Measurements from ENCODE around the gene ZNF281. TPM values are rescaled to one million over a fixed set of nuclear protein-coding genes. Genes with fewer than 3 reads are reported as not detected.
"Not testable (repeated sequence)": the region's sequence is repeated elsewhere in the genome, so short reads cannot be mapped to it uniquely, and the experiment has no call there.

Gene ZNF281
- total RNA-seq, 2 donors from 2014 or later = 29.8 to 31.3 TPM

GRCh38 chr1:200438911-200439310 is 29.1 kb upstream of the ZNF281 start:
- no peaks in the 10 kb centered on the region for H3K36me3 Mint-ChIP-seq
- H3K4me3 Mint-ChIP-seq = no peak overlapping the region
- ATAC-seq (no peak), DNase-seq (ENCODE audit: low spot score) (no peak)
- no peaks in the 10 kb centered on the region for H3K9me3 Mint-ChIP-seq
- no peaks in the 10 kb centered on the region for H3K27me3 Mint-ChIP-seq
- no peak overlapping the region for H3K27ac Mint-ChIP-seq
- peaks cover 8 to 9% of the 10 kb centered on the region in 2 donors for H3K4me1 Mint-ChIP-seq (ENCODE audit: low read depth in 2 of 2)

GRCh38 chr1:200438413-200438812 is 28.6 kb upstream of the ZNF281 start:
- H3K27me3 Mint-ChIP-seq; H3K36me3 Mint-ChIP-seq; ATAC-seq; DNase-seq (ENCODE audit: low spot score); H3K9me3 Mint-ChIP-seq; H3K27ac Mint-ChIP-seq; H3K4me1 Mint-ChIP-seq (ENCODE audit: low read depth in 2 of 2): not testable (repeated sequence)
- peak overlapping the region; percentile 81 for H3K4me3 Mint-ChIP-seq

DNA sequence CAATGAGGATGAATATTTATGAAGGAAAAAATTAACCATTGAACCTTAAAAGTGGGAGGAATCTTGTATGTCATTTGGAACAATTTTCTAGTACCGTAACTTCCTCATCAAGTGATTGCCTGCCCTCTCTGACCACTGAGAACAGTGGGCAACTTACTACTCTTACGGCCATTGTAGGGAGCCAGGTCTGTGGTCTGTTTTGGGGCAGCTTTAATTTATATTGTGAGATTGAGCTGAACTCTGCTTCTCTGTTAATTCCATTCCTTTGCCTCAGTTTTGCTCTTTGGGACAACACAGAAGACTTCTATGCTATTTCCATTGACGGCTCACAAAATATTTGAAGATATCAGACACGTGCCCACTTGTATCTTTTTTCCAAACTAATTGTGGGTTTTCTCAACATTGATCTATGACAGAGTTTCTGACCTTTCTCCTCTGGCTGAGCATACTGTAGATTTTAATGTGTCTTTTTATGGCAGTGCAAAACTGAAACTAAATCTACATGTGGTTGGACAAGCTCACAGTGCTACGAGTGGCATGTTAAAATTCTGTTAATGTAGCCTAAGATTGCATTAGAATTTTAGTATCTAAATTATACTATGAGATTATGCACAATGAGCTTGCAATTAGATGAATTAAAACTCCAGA is 27.8 kb upstream of the ZNF281 start:
- DNase-seq (ENCODE audit: low spot score) = no peak
- H3K27me3 Mint-ChIP-seq = no peaks in the 10 kb centered on the region
- peak in 1 of 2 donors; percentile 70 for ATAC-seq
- H3K36me3 Mint-ChIP-seq = no peaks in the 10 kb centered on the region
- peak overlapping the region; percentile 81 for H3K4me3 Mint-ChIP-seq
- peaks cover 11 to 12% of the 10 kb centered on the region in 2 donors for H3K4me1 Mint-ChIP-seq (ENCODE audit: low read depth in 2 of 2)
- no peaks in the 10 kb centered on the region for H3K9me3 Mint-ChIP-seq
- peak overlapping the region; percentile 66 to 75 for H3K27ac Mint-ChIP-seq

GRCh38 chr1:200437088-200437487 is 27.3 kb upstream of the ZNF281 start:
- H3K27me3 Mint-ChIP-seq = no peaks in the 10 kb centered on the region
- DNase-seq (ENCODE audit: low spot score) (no peak), ATAC-seq (no peak)
- no peaks in the 10 kb centered on the region for H3K36me3 Mint-ChIP-seq
- H3K9me3 Mint-ChIP-seq = no peaks in the 10 kb centered on the region
- H3K4me1 Mint-ChIP-seq (ENCODE audit: low read depth in 2 of 2) = peaks cover 13 to 14% of the 10 kb centered on the region in 2 donors
- H3K4me3 Mint-ChIP-seq = peak overlapping the region; percentile 81
- H3K27ac Mint-ChIP-seq = peak overlapping the region in 1 of 2 donors; percentile 66

GRCh38 chr1:200436436-200436835 is 26.6 kb upstream of the ZNF281 start:
- Mint-ChIP-seq H3K9me3 (no peaks in the 10 kb centered on the region), H3K4me3 (no peak overlapping the region), H3K27ac (no peak overlapping the region), H3K27me3 (no peaks in the 10 kb centered on the region), H3K36me3 (no peaks in the 10 kb centered on the region), H3K4me1 (ENCODE audit: low read depth in 2 of 2) (peaks cover 11 to 14% of the 10 kb centered on the region in 2 donors)
- DNase-seq (ENCODE audit: low spot score) (no peak), ATAC-seq (no peak)

DNA sequence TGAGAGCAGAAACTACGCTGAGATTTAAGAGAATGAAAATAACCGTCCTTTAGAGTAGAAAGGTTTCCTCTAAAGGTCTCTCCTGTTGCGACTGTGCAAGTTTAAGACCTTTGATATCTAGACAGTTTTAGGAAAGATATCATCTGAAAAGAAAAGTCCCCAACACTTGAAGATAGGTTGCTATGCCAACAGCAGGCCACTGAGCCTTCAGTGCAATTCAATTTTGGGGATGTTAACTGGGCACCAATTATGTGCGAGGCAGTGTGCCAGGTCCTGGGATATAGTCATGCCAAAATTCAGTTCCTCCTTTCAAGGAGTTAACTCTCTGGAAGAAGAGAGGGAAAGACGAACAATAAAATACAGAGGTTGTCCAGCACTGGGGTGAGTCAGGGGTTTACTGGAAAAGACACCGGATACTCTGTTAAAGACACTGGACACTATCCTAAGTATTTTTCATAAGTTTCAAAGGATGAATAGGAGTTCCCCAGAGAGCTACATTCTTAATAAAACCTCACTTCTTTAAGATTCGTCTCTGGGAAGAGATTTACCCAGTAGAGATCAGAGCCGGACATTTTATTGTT is 25.5 kb upstream of the ZNF281 start:
- Mint-ChIP-seq H3K27me3 (no peaks in the 10 kb centered on the region), H3K36me3 (no peaks in the 10 kb centered on the region), H3K27ac (no peak overlapping the region), H3K9me3 (no peaks in the 10 kb centered on the region), H3K4me3 (no peak overlapping the region), H3K4me1 (ENCODE audit: low read depth in 2 of 2) (peaks cover 9 to 14% of the 10 kb centered on the region in 2 donors)
- ATAC-seq = no peak
- no peak for DNase-seq (ENCODE audit: low spot score)

- Mint-ChIP-seq H3K4me3 (no peak overlapping the region), H3K27ac (peak overlapping the region in 1 of 2 donors; percentile 38), H3K4me1 (ENCODE audit: low read depth in 2 of 2) (peaks cover 9 to 14% of the 10 kb centered on the region in 2 donors), H3K36me3 (no peaks in the 10 kb centered on the region), H3K9me3 (no peaks in the 10 kb centered on the region), H3K27me3 (no peaks in the 10 kb centered on the region)
- DNase-seq (ENCODE audit: low spot score) (no peak), ATAC-seq (no peak)
Measured at GRCh38 chr1:200433586-200433985, 23.8 kb upstream of the ZNF281 start.

- no peaks in the 10 kb centered on the region for H3K36me3 Mint-ChIP-seq
- H3K4me1 Mint-ChIP-seq (ENCODE audit: low read depth in 2 of 2) = peaks cover 8 to 12% of the 10 kb centered on the region in 2 donors
- no peak overlapping the region for H3K4me3 Mint-ChIP-seq
- no peak for ATAC-seq
- H3K27ac Mint-ChIP-seq = peak overlapping the region in 1 of 2 donors; percentile 38
- H3K9me3 Mint-ChIP-seq = no peaks in the 10 kb centered on the region
- H3K27me3 Mint-ChIP-seq = no peaks in the 10 kb centered on the region
- DNase-seq (ENCODE audit: low spot score) = no peak
Measured at GRCh38 chr1:200432586-200432985, 22.8 kb upstream of the ZNF281 start.

DNA sequence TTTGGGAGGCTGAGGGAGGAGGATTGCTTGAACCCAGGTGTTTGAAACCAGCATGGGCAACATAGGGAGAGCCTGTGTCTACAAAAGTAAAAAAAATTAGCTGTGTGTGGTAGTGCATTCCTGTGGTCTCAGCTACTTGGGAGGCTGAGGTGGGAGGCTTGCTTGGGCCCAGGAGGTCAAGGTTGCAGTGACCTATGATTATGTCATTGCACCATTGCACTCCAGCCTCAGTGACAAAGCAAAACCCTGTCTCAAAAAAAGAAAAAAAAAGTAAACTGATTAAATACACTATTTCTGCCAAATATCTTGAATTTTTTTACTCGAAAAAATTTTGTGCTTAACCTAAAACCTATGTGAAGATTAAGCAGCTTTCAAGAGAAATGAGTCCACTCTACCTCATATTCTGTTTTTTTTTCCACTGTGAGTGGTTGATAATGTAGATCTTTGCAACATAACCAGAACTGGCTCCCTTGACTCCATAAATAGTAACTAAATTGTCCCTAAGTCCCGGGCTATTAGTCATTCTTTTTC is 19.4 kb upstream of the ZNF281 start:
- Mint-ChIP-seq H3K9me3 (no peaks in the 10 kb centered on the region), H3K4me1 (ENCODE audit: low read depth in 2 of 2) (peaks cover 7 to 12% of the 10 kb centered on the region in 2 donors), H3K27me3 (no peaks in the 10 kb centered on the region), H3K27ac (peak overlapping the region in 1 of 2 donors; percentile 31), H3K4me3 (no peak overlapping the region), H3K36me3 (no peaks in the 10 kb centered on the region)
- ATAC-seq = no peak
- DNase-seq (ENCODE audit: low spot score) = no peak

GRCh38 chr1:200428482-200429205 is 18.8 kb upstream of the ZNF281 start:
- H3K9me3 Mint-ChIP-seq = no peaks in the 10 kb centered on the region
- H3K36me3 Mint-ChIP-seq = no peaks in the 10 kb centered on the region
- peak in 1 of 2 donors; percentile 56 for ATAC-seq
- H3K4me1 Mint-ChIP-seq (ENCODE audit: low read depth in 2 of 2) = peaks cover 7 to 12% of the 10 kb centered on the region in 2 donors
- DNase-seq (ENCODE audit: low spot score) = no peak
- H3K27ac Mint-ChIP-seq = peak overlapping the region in 1 of 2 donors; percentile 31
- H3K4me3 Mint-ChIP-seq = no peak overlapping the region
- no peaks in the 10 kb centered on the region for H3K27me3 Mint-ChIP-seq

GRCh38 chr1:200427744-200428143 is 17.9 kb upstream of the ZNF281 start:
- H3K36me3 Mint-ChIP-seq = no peaks in the 10 kb centered on the region
- no peak overlapping the region for H3K4me3 Mint-ChIP-seq
- peaks cover 0 to 5% of the 10 kb centered on the region in 2 donors for H3K27me3 Mint-ChIP-seq
- no peak overlapping the region for H3K27ac Mint-ChIP-seq
- ATAC-seq (no peak), DNase-seq (ENCODE audit: low spot score) (no peak)
- H3K4me1 Mint-ChIP-seq (ENCODE audit: low read depth in 2 of 2) = peaks cover 8 to 9% of the 10 kb centered on the region in 2 donors
- H3K9me3 Mint-ChIP-seq = no peaks in the 10 kb centered on the region

GRCh38 chr1:200426196-200426595 is 16.4 kb upstream of the ZNF281 start:
- Mint-ChIP-seq H3K27me3 (peaks cover 0 to 12% of the 10 kb centered on the region in 2 donors), H3K36me3 (no peaks in the 10 kb centered on the region), H3K27ac (no peak overlapping the region), H3K4me3 (no peak overlapping the region), H3K4me1 (ENCODE audit: low read depth in 2 of 2) (peaks cover 5 to 7% of the 10 kb centered on the region in 2 donors), H3K9me3 (no peaks in the 10 kb centered on the region)
- no peak for DNase-seq (ENCODE audit: low spot score)
- no peak for ATAC-seq

DNA sequence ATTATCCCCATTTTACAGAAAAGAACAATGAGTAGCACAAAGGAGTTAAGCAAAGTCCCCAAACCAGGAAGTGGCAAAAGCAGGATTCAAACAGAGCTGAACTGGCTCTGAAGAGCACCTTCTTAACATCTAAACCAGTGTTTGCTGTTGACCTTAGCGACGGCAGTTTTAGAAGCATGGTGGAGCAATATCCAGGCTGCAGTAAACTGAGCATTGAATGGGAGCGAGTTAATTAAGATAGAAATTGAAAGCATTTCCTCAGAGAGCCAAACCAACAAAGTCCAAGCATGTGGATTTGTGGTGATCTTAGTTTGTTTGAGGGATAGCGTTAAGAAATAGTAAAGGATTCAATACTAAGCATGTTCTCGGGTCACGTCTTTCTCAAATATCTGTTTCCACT is 13.4 kb upstream of the ZNF281 start:
- H3K27me3 Mint-ChIP-seq = peaks cover 0 to 14% of the 10 kb centered on the region in 2 donors
- H3K9me3 Mint-ChIP-seq = no peaks in the 10 kb centered on the region
- no peaks in the 10 kb centered on the region for H3K36me3 Mint-ChIP-seq
- no peak overlapping the region for H3K4me3 Mint-ChIP-seq
- H3K4me1 Mint-ChIP-seq (ENCODE audit: low read depth in 2 of 2) = peaks cover 5 to 7% of the 10 kb centered on the region in 2 donors
- ATAC-seq (no peak), DNase-seq (ENCODE audit: low spot score) (no peak)
- H3K27ac Mint-ChIP-seq = no peak overlapping the region

GRCh38 chr1:200422211-200422610 is 12.4 kb upstream of the ZNF281 start:
- H3K4me3 Mint-ChIP-seq = no peak overlapping the region
- peaks cover 0 to 18% of the 10 kb centered on the region in 2 donors for H3K27me3 Mint-ChIP-seq
- peaks cover 0 to 3% of the 10 kb centered on the region in 2 donors for H3K4me1 Mint-ChIP-seq (ENCODE audit: low read depth in 2 of 2)
- H3K9me3 Mint-ChIP-seq = no peaks in the 10 kb centered on the region
- ATAC-seq (no peak), DNase-seq (ENCODE audit: low spot score) (no peak)
- no peak overlapping the region for H3K27ac Mint-ChIP-seq
- no peaks in the 10 kb centered on the region for H3K36me3 Mint-ChIP-seq

All from natural killer cell treated with Interleukin-12 subunit alpha and Interleukin-12 subunit beta and Interleukin-15 and Interleukin-18, amount 100 ng/mL, for 72 hours (primary cell).